Cerebellar nuclear complex (tissue), 1 donor: ENCODE measurements around the gene EGLN3.
"Not testable (repeated sequence)": the region's sequence is repeated elsewhere in the genome, so short reads cannot be mapped to it uniquely, and the experiment has no call there.

Experiments
- DNase-seq, 2 experiments: peaks; one replicate each; lab custom pipeline; 2025; lab: John Stamatoyannopoulos, UW

EGLN3 gene

GRCh38 chr14:33934938-33935337, 15.9 kb downstream of the EGLN3 start:
- no peak for DNase-seq

GRCh38 chr14:33934043-33934750, 16.7 kb downstream of the EGLN3 start:
- no peak for DNase-seq

DNA sequence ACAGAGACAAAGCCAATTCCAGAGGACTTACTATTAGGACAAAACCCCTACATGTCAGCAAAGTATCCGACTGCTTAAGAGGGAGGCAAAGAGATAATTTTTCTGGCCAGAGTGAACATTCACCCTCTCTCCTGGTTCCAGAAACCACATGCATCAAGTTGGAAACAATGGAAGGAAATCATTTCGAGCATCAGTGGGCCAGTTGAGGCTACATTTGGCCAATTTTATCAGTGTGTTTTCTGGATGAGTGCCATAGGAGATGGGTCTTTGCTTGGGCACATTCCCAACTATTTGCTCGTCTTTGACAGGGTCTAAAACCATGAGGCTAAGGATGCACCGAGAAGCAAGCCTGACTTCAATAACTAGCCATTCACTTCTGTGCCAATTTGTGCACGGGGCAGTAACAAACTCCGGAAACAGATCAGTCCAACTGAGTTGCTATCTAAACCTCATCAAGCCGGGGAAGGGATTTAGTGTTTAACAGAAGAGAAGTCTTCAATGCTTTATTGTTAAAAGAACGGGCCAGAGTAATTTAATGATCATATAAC, 17.4 kb downstream of the EGLN3 start:
- DNase-seq = no peak

- no peak for DNase-seq
These were observed 18.1 kb downstream of the EGLN3 start for GRCh38 chr14:33932576-33933345.

- no peak for DNase-seq
These were observed 18.8 kb downstream of the EGLN3 start for GRCh38 chr14:33932033-33932432.

GRCh38 chr14:33931461-33931860, 19.4 kb downstream of the EGLN3 start:
- DNase-seq = no peak

- no peak for DNase-seq
These were observed 20.4 kb downstream of the EGLN3 start for GRCh38 chr14:33930439-33930838.

DNA sequence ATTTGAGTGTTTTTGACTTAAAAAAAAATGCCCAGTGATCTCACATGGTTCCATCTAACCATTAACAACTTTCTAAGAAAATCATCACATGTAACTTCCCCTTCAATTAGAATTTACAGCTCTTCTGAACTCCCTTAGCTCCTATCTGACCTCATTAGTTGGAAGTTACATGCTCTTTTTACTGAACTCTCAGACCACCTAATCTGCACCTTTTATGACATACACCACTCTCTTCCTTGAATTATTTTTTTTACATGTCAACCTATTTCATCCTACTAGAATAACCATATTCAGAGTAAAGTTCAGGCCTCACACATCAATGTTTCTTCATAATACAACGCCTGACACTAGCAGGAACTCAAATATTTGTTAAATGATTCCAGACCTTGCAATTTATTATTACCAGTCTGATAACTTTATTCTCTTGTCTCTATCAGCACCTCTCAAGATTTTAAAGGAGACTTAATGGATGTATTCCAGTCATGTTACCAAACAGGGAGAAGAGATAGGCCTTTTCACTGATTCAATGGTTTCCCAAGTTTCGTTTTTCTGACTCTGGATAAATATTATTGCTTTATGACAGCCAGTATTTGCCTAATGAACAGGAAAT, 21.0 kb downstream of the EGLN3 start:
- no peak for DNase-seq

DNA sequence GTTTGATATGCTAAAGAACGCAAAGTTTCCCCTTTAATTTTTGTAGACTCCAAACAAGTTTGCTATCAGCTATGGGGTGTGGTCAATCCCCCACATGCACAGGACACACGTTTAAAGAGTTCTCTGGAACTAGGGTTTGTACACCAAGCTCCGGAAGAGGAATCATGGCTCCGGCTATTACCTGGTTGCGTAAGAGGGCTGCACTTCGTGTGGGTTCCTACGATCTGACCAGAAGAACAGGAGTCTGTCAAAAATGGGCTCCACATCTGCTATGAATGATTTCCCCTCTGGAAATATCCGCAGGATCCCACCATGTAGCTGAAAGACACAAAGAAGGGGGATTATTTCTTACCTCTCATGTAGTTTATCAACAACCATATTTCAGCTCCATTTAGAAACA, 22.0 kb downstream of the EGLN3 start:
- DNase-seq = no peak

- DNase-seq = no peak
These were observed 22.9 kb downstream of the EGLN3 start for GRCh38 chr14:33927944-33928343.

DNA sequence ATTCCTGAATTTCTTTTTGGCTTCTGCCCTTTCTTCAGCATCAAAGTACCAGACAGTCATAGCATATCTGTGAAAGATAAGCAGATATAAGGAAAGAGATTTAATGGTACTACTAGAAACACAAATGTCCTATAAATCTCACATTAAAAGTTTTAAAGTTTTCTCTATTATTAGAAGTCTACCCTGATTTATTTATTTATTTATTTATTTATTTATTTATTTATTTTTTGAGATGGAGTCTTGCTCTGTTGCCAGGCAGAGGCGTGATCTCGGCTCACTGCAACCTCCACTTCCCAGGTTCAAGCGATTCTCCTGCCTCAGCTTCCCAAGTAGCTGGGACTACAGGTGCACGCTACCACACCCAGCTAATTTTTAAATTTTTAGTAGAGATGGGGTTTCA, 23.9 kb downstream of the EGLN3 start:
- not testable (repeated sequence) for DNase-seq

DNA sequence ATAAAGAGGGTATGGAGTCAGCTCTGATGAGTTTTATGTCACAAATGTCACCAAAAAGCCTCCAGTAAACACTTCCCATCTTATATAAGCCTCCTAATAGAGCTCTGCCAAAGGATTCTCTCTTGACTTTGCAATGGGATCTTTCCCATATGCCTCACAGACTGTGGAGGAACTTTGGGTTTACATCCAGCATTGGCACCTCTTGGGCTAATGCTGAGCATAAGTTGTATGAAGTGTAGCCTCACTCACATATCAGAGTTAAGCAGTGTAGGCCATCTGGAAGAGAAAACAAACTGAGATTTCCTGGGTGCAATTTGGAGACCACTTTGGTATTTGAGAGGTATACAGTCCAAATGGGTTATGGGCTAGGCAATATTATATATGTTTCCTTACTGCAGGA, 24.9 kb downstream of the EGLN3 start:
- no peak for DNase-seq

GRCh38 chr14:33925235-33925634, 25.6 kb downstream of the EGLN3 start:
- no peak for DNase-seq

- DNase-seq = no peak
These were observed 26.2 kb downstream of the EGLN3 start for GRCh38 chr14:33924566-33925100.

DNA sequence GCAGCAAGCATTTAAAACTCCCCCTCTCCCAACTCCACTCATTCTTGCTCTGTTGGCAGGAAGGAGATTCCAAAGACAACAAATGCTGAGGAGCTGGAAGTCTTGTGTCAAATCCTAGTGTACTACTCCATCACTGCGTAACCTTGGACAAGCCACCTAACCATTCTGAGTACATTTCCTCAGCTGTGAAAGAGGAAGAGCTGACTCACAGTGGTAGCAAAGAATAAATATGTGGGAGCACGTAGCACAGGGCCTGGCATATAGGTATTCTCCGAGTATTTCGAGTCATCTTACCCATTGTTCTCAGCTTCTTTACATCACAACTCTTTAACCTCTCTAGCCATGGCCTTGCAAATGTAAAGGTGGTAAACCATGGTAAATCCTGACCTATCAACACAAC, 28.7 kb downstream of the EGLN3 start:
- no peak for DNase-seq

DNA sequence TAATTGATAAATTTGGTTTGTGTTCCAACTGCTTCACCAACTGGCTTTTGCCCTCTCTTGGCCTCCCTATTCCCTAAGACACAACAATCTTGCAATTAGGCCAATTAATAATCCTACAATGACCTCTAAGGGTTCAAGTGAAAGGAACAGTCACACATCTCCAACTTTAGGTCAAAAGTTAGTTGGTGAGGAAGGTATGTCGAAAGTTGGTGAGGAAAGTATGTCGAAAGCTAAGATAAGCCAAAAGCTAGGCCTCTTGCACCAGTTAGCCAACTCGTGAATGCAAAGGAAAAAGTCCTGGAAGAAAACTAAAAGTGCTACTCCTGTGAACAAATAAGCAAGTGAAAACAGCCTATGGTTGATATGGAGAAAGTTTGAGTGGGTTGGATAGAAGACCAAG, 32.6 kb downstream of the EGLN3 start:
- DNase-seq = no peak

DNA sequence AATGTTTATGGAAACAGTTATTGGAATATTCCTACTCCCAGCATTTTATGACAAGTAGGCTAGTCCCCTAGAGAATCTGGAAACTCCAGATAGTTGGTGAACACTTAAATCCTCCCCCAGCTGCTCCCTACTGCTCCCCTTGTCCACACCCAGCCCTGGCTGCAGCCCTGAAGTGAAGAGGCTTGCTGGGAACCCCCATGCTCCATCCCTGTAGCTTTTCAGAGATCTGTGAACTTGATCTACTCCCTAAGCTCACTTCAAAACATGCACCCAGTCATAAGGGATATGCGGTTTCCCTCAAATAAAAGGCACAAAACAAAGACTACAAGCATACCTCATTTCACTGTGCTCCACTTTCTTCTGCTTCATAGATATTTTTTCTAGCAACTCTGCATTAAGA, 33.2 kb downstream of the EGLN3 start:
- DNase-seq = no peak

DNA sequence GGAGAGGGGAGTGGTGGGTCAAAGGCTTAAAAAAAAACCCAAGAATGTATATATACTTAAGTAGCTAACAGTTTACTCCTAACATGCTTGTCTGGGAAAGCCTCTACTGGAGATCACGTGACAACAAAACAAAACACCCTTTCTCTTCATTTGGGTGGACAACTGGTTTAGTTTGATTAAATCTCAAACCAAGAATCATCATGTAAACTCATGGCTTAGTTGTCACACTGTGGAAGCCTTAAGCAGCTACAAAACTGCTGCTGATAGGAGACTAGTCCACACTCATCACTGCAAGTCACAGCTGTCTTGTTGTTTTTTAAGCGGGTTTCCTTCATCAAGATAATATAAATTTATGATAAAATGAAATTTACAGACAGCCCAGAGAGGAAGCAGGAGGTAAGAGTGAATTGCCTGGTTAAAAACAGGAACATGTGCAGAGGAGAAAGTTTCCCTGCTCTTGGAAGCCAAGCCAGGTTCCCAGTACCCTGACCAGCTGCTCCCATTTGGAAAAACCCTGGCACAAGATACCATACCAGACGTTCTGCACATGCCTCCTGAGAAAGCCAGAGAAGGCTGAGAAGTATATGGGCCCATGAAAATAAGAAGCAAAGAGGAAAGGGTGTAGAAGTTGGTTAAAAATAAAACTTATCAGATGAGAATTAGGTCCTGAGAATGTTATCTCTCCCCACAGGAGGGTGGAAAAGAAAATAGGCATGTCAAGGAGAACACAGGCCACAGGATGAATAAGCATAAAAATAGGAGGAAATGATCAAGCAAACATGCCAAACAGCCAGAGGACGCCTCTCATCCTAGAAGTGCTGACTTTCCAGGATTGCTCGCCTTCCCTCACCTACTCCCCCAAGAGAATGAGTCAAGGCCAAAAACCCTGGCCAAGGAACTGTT, 34.0 kb downstream of the EGLN3 start:
- DNase-seq = peak in 1 of 2 experiments; percentile 24

DNA sequence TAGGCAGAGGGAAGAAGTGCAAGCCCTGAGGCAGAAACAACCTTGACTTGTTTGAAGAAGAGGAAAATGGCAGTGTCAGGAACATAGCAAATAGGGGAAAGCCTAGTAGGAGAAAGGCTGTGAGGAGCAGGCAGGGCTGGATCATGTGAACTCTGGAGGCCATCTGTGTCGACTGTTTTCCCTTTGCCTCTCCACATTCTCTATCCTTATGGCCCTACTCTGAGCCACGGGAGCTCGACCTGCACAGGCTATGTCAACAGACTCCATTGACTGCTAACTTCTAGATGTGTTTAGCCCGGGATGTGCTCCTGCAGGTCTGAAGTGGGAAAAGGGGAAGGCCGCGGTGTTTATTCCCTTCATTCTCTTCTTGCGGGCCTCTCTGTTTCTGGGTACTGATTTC, 35.2 kb downstream of the EGLN3 start:
- no peak for DNase-seq

DNA sequence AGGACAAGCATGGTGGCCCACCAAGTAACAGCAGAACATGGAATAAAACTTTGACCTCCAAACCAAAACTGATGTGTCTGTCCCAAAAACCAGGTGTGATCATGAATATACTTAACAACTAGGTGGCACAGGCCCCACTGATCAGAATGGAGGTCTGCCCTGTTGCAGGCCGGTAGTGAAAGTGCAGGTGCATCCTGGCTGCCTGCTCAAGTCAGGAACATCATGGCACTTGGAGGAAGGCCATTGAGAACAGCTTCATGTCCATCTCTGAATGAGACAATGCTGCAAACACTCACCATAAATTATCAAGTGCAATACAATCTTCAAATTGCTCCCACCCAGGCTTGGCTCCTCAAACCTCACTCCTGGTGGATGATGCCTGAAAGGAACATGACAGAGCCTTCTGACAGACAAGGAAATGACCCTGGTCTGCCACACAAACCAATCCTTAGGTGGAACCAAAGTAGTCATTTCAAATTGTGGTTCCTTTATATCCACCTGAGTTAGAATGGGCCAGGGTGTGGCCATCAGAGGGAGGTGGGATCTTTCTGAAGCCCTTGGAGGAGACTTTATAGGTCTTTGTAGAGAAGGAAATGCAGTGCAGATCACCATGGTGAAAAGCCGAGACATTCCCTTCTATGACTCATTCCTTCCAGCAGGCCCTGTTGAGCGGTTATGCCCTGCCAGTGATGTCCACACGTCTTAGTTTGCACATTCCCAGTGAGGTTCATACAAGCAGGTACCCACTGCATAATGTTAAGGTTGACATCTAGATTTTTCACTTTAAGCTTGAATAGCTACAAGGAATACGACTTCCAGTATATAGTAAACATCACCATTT, 36.0 kb downstream of the EGLN3 start:
- no peak for DNase-seq

DNA sequence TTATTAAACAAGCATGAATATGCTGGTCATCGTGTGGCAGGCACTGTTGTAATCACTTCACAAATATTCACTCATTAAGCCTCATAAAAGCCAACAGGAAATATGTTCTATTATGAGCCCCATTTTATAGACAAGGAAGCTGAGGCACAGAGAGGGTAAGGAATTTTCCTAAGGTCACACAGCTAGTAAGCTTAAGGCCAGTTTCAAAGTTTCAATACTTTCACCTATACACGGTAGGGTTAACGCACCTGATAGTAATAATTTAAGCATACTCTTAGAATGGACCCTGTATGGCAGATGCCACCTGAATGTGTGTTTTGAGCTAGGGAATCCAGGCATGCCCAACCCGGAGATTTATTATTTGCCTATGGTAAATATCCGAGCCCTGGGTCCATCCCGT, 39.8 kb downstream of the EGLN3 start:
- no peak for DNase-seq
